Tibial nerve (tissue), 4 donors: ENCODE data around the gene KLHL24. TPM values are rescaled to one million over a fixed set of nuclear protein-coding genes. Genes with fewer than 3 reads are reported as not detected.
"Not testable (repeated sequence)": the region's sequence is repeated elsewhere in the genome, so short reads cannot be mapped to it uniquely, and the experiment has no call there.

Source experiments
- DNase-seq, 2 donors: peaks; one replicate each; pipeline ENCODE4 v3.0.0-alpha.2; 2019; ENCODE audit warnings: low spot score in 2 of 2
- H3K27ac ChIP-seq, 4 donors: fragments of 200-600 bp; sonication (generic) in 3 of 4; one replicate each; pipeline ENCODE4 v1.5.1; 2017 to 2019; ENCODE audit warnings: mild to moderate bottlenecking in 1 of 4
- H3K27me3 ChIP-seq, 2 donors: fragments of 200-600 bp; sonication (generic) in 1 of 2; one replicate each; pipeline versions ENCODE4 v1.5.1 to v1.6.0; 2017 to 2019
- H3K36me3 ChIP-seq, 3 donors: fragments of 200-600 bp; sonication (generic); one replicate each; pipeline ENCODE4 v1.5.1; 2018 to 2019
- H3K4me1 ChIP-seq, 4 donors: fragments of 200-600 bp; sonication (generic) in 3 of 4; one replicate each; pipeline ENCODE4 v1.5.1; 2017 to 2019
- H3K4me3 ChIP-seq, 4 donors: fragments of 200-600 bp; sonication (generic) in 3 of 4; one replicate each; pipeline ENCODE4 v1.5.1; 2017 to 2019; ENCODE audit warnings: mild to moderate bottlenecking in 1 of 4, moderate library complexity in 1 of 4
- H3K9me3 ChIP-seq, 4 donors: fragments of 200-600 bp; sonication (generic) in 3 of 4; one replicate each; pipeline ENCODE4 v1.5.1; 2017 to 2019
- EP300 ChIP-seq, 2 donors: sonication (generic); formaldehyde crosslinking; IDR thresholded peaks; one replicate each; pipeline ENCODE4 v1.6.1; 2017; ENCODE audit warnings: antibody characterized with exemption in 2 of 2, mild to moderate bottlenecking in 1 of 2
- POLR2A ChIP-seq, 2 donors: fragments of 450-650 bp; IDR thresholded peaks; one replicate each; pipeline ENCODE4 v1.6.1; 2017; ENCODE audit warnings: antibody characterized with exemption in 2 of 2, mild to moderate bottlenecking in 2 of 2, moderate library complexity in 2 of 2
- WGBS, 2 donors: methylation state at CpG; one replicate each; pipeline ENCODE4 v1.1.5; 2018; 5-methylcytosine and 5-hydroxymethylcytosine counted together
- total RNA-seq, 4 donors: library from RNA; depleted of rRNA; stranded (reverse); fragments of >200 nt; gene quantifications; one replicate each; pipeline ENCODE4 v1.1.0, GENCODE V29; 2016
- TF ChIP-seq, protein P1 (sequence below), 5 experiments: fragments of 200-600 bp in 3 of 5; fragments of 450-650 bp in 2 of 5; sonication (generic) in 3 of 5; IDR thresholded peaks; one replicate each; pipeline ENCODE4 v1.5.1; 2016 to 2019; ENCODE audit warnings: antibody characterized with exemption in 5 of 5, mild to moderate bottlenecking in 3 of 5, moderate library complexity in 2 of 5

KLHL24 gene
- total RNA-seq, 4 donors from 2014 or later, result 42.6 to 125 (median 92.5) TPM

GRCh38 chr3:183592821-183593220 lies 42.6 kb upstream of the KLHL24 start:
- no peak for DNase-seq
- H3K36me3 ChIP-seq, result no peaks in the 10 kb centered on the region
- 92 to 94% methylated on average over 7 of the region's 7 CpGs for WGBS, 2 donors
- no peak overlapping the region for H3K27ac ChIP-seq
- H3K9me3 ChIP-seq, result peaks cover 0 to 11% (median 1%) of the 10 kb centered on the region in 4 donors
- TF ChIP-seq, protein P1, sequence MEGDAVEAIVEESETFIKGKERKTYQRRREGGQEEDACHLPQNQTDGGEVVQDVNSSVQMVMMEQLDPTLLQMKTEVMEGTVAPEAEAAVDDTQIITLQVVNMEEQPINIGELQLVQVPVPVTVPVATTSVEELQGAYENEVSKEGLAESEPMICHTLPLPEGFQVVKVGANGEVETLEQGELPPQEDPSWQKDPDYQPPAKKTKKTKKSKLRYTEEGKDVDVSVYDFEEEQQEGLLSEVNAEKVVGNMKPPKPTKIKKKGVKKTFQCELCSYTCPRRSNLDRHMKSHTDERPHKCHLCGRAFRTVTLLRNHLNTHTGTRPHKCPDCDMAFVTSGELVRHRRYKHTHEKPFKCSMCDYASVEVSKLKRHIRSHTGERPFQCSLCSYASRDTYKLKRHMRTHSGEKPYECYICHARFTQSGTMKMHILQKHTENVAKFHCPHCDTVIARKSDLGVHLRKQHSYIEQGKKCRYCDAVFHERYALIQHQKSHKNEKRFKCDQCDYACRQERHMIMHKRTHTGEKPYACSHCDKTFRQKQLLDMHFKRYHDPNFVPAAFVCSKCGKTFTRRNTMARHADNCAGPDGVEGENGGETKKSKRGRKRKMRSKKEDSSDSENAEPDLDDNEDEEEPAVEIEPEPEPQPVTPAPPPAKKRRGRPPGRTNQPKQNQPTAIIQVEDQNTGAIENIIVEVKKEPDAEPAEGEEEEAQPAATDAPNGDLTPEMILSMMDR (IDR thresholded peaks at IDR 0.05), result no peak
- TF ChIP-seq POLR2A (IDR thresholded peaks at IDR 0.05), result no peak
- no peak for TF ChIP-seq EP300 (IDR thresholded peaks at IDR 0.05)
- no peaks in the 10 kb centered on the region for H3K4me1 ChIP-seq
- no peaks in the 10 kb centered on the region for H3K27me3 ChIP-seq
- H3K4me3 ChIP-seq, result no peak overlapping the region

- Histone ChIP-seq H3K36me3 (no peaks in the 10 kb centered on the region), H3K4me1 (no peaks in the 10 kb centered on the region), H3K27me3 (no peaks in the 10 kb centered on the region), H3K27ac (no peak overlapping the region), H3K4me3 (no peak overlapping the region), H3K9me3 (peaks cover 0 to 20% (median 4%) of the 10 kb centered on the region in 4 donors)
- DNase-seq, result no peak
- 100% methylated on average over 2 of the region's 2 CpGs for WGBS, 2 donors
- TF ChIP-seq, protein P1 (IDR thresholded peaks at IDR 0.05), result no peak
- no peak for TF ChIP-seq EP300 (IDR thresholded peaks at IDR 0.05)
- no peak for TF ChIP-seq POLR2A (IDR thresholded peaks at IDR 0.05)
These were observed 40.8 kb upstream of the KLHL24 start for GRCh38 chr3:183594636-183595035.

GRCh38 chr3:183597959-183598358 lies 37.5 kb upstream of the KLHL24 start:
- no peaks in the 10 kb centered on the region for H3K4me1 ChIP-seq
- no peaks in the 10 kb centered on the region for H3K27me3 ChIP-seq
- no peak overlapping the region for H3K4me3 ChIP-seq
- no peak overlapping the region for H3K27ac ChIP-seq
- peaks cover 0 to 20% (median 4%) of the 10 kb centered on the region in 4 donors for H3K9me3 ChIP-seq
- H3K36me3 ChIP-seq, result no peaks in the 10 kb centered on the region
- no peak for TF ChIP-seq EP300 (IDR thresholded peaks at IDR 0.05)
- TF ChIP-seq, protein P1 (IDR thresholded peaks at IDR 0.05), result no peak
- TF ChIP-seq POLR2A (IDR thresholded peaks at IDR 0.05), result no peak
- DNase-seq, result no peak
- WGBS, 2 donors, result 41 to 93% methylated on average over 1 of the region's 1 CpG

GRCh38 chr3:183611326-183611725 lies 24.1 kb upstream of the KLHL24 start:
- H3K36me3 ChIP-seq, H3K4me3 ChIP-seq, H3K27me3 ChIP-seq, DNase-seq, H3K27ac ChIP-seq, H3K4me1 ChIP-seq, H3K9me3 ChIP-seq: not testable (repeated sequence)
- WGBS, 2 donors, result 93 to 97% methylated on average over 6 of the region's 6 CpGs

DNA sequence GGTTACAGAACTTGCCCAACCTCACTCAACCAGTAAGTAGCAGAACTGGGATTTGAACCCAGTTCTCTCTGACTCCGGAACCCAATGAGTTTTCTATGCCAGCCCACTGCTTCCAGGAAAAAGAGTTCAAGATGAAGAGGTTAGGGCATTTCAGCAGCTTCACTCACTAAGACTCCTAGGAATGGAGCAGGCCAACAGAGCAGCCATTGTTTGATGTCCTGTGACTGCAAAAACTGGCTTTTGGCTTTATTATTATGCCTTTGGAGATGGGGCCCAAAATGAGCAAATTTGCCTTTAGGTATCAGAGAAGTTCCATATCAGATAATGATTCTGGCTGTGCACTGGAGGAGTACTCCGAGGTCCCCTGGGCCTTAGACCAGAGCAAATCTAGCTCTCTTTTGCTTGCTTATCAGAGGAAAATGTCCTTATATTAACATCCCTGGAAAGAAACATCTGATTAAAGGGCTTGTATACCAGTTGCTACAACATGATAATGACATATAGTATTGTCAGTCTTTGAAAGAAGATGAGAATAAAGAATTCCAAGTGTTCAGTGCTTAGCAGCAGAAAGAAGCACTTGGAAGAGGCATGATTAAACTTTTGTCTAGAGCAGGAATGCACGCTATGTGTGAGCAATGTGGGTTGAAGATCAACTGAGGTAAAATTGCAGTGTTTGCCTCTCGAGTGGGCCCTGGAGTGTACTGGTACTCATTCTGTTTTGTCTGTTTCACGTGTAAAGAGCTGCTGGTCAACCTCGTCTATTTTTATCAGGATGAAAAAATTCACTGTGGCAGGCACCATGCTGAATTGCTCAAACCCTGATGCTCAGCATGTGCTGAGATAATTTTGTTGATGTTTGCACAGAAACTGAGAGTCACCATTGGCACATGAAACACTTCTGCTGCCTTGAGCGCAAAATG lies 21.8 kb upstream of the KLHL24 start:
- DNase-seq, result no peak
- no peaks in the 10 kb centered on the region for H3K9me3 ChIP-seq
- no peaks in the 10 kb centered on the region for H3K27me3 ChIP-seq
- no peak overlapping the region for H3K27ac ChIP-seq
- H3K4me3 ChIP-seq, result no peak overlapping the region
- TF ChIP-seq POLR2A (IDR thresholded peaks at IDR 0.05), result no peak
- no peaks in the 10 kb centered on the region for H3K4me1 ChIP-seq
- H3K36me3 ChIP-seq, result no peaks in the 10 kb centered on the region
- 59 to 62% methylated on average over 7 of the region's 7 CpGs for whole genome bisulfite sequencing, 2 donors

GRCh38 chr3:183618542-183618941 lies 16.9 kb upstream of the KLHL24 start:
- Histone ChIP-seq H3K36me3 (no peaks in the 10 kb centered on the region), H3K4me1 (no peaks in the 10 kb centered on the region), H3K9me3 (no peaks in the 10 kb centered on the region), H3K4me3 (no peak overlapping the region), H3K27me3 (no peaks in the 10 kb centered on the region), H3K27ac (no peak overlapping the region)
- no peak for DNase-seq
- 83 to 100% methylated on average over 2 of the region's 2 CpGs for WGBS, 2 donors
- no peak for TF ChIP-seq EP300 (IDR thresholded peaks at IDR 0.05)
